HepG2 (cell line): Measurements from ENCODE around the gene RBM12. TPM values are rescaled to one million over a fixed set of nuclear protein-coding genes. Genes with fewer than 3 reads are reported as not detected.

Source experiments
- AHDC1 ChIP-seq: sonication (generic); formaldehyde crosslinking; IDR thresholded peaks from 2 replicates; pipeline ENCODE4 v1.5.1; 2020; ENCODE audit warnings: mild to moderate bottlenecking, missing genetic modification reagents, borderline replicate concordance
- CREM ChIP-seq, 2 experiments: sonication (generic) in 1 of 2; formaldehyde crosslinking in 1 of 2; IDR thresholded peaks; 2 replicates each; pipeline versions ENCODE4 v1.4.0 to v1.6.1; 2016 to 2020; ENCODE audit warnings: antibody characterized with exemption in 1 of 2, mild to moderate bottlenecking in 1 of 2, missing genetic modification reagents in 1 of 2
- KMT2A ChIP-seq: sonication (generic); formaldehyde crosslinking; IDR thresholded peaks from 2 replicates; pipeline ENCODE4 v1.4.0; 2020; ENCODE audit warnings: missing genetic modification reagents
- MXD3 ChIP-seq: IDR thresholded peaks from 2 replicates; pipeline ENCODE4 v1.6.1; 2016; ENCODE audit warnings: mild to moderate bottlenecking, missing biosample characterization, missing genetic modification reagents
- MZF1 ChIP-seq: sonication (generic); formaldehyde crosslinking; IDR thresholded peaks from 2 replicates; pipeline ENCODE4 v1.8.1; 2023; ENCODE audit warnings: mild to moderate bottlenecking, missing genetic modification reagents, borderline replicate concordance
- PAX8 ChIP-seq: sonication (generic); formaldehyde crosslinking; IDR thresholded peaks from 2 replicates; pipeline ENCODE4 v1.8.0; 2022; ENCODE audit warnings: mild to moderate bottlenecking, missing genetic modification reagents, borderline replicate concordance
- RBFOX2 ChIP-seq: fragments of 200-400 bp; formaldehyde crosslinking; IDR thresholded peaks from 2 replicates; pipeline ENCODE4 v1.6.1; 2017; ENCODE audit warnings: low read depth, mild to moderate bottlenecking, low read length
- RBM22 ChIP-seq: fragments of 200-400 bp; formaldehyde crosslinking; optimal IDR thresholded peaks from 2 replicates; pipeline ENCODE3; 2017; ENCODE audit warnings: mild to moderate bottlenecking, low read length, moderate library complexity
- SCMH1 ChIP-seq: sonication (generic); formaldehyde crosslinking; IDR thresholded peaks from 2 replicates; pipeline ENCODE4 v1.9.0; 2021; ENCODE audit warnings: missing genetic modification reagents, mild to moderate bottlenecking, borderline replicate concordance
- ZEB1 ChIP-seq: IDR thresholded peaks from 2 replicates; pipeline ENCODE4 v1.6.1; 2012; ENCODE audit warnings: mild to moderate bottlenecking, low read depth, inconsistent platforms; ENCODE audit not compliant: insufficient replicate concordance
- ZNF232 ChIP-seq: sonication (generic); formaldehyde crosslinking; IDR thresholded peaks from 2 replicates; pipeline ENCODE4 v1.4.0; 2020; ENCODE audit warnings: missing genetic modification reagents, borderline replicate concordance
- ZNF33B ChIP-seq: sonication (generic); formaldehyde crosslinking; IDR thresholded peaks from 2 replicates; pipeline ENCODE4 v1.5.1; 2020; ENCODE audit warnings: mild to moderate bottlenecking, missing genetic modification reagents
- ZNF772 ChIP-seq: sonication (generic); formaldehyde crosslinking; IDR thresholded peaks from 2 replicates; pipeline ENCODE4 v1.5.0; 2020; ENCODE audit warnings: mild to moderate bottlenecking, missing genetic modification reagents
- polyA plus RNA-seq, 8 experiments: library from polyadenylated mRNA; depleted of rRNA in 3 of 8; stranded (reverse) in 7 of 8; unstranded in 1 of 8; fragments of >200 nt; fragmentation: Illumina TruSeq in 4 of 8; extraction: Trizol in 4 of 8; gene quantifications; 2 replicates each; pipeline versions ENCODE4 v1.2.1 to v1.2.3, GENCODE V29; 2011 to 2016; ENCODE audit warnings: low read depth in 4 of 8, missing spikeins in 1 of 8, mixed read lengths in 1 of 8; ENCODE audit not compliant: insufficient read depth in 1 of 8
- total RNA-seq, 5 experiments: library from RNA; depleted of rRNA; stranded (reverse); fragments of >200 nt; fragmentation: Illumina TruSeq; extraction: Trizol; gene quantifications; 2 replicates each; pipeline ENCODE4 v1.2.3, GENCODE V29; 2016; ENCODE audit warnings: low read depth in 1 of 5
- TF ChIP-seq, protein P1 (sequence below): sonication (generic); formaldehyde crosslinking; IDR thresholded peaks from 2 replicates; pipeline ENCODE4 v1.8.1; 2023; ENCODE audit warnings: mild to moderate bottlenecking, inconsistent platforms, moderate library complexity, missing genetic modification reagents, borderline replicate concordance
- TF ChIP-seq, protein P2 (sequence below): IDR thresholded peaks from 2 replicates; pipeline ENCODE4 v1.6.1; 2016; ENCODE audit warnings: missing genetic modification reagents, missing compliant biosample characterization
- TF ChIP-seq, protein P3 (sequence below): sonication (generic); formaldehyde crosslinking; IDR thresholded peaks from 2 replicates; pipeline ENCODE4 v1.4.0; 2020; ENCODE audit warnings: missing genetic modification reagents

RBM12 gene
- total and polyA plus RNA-seq, 2 of the 13 experiments (the other 11 are each of a cell fraction or from before 2014, with no cell fraction given) = 97.9 to 104 TPM

DNA sequence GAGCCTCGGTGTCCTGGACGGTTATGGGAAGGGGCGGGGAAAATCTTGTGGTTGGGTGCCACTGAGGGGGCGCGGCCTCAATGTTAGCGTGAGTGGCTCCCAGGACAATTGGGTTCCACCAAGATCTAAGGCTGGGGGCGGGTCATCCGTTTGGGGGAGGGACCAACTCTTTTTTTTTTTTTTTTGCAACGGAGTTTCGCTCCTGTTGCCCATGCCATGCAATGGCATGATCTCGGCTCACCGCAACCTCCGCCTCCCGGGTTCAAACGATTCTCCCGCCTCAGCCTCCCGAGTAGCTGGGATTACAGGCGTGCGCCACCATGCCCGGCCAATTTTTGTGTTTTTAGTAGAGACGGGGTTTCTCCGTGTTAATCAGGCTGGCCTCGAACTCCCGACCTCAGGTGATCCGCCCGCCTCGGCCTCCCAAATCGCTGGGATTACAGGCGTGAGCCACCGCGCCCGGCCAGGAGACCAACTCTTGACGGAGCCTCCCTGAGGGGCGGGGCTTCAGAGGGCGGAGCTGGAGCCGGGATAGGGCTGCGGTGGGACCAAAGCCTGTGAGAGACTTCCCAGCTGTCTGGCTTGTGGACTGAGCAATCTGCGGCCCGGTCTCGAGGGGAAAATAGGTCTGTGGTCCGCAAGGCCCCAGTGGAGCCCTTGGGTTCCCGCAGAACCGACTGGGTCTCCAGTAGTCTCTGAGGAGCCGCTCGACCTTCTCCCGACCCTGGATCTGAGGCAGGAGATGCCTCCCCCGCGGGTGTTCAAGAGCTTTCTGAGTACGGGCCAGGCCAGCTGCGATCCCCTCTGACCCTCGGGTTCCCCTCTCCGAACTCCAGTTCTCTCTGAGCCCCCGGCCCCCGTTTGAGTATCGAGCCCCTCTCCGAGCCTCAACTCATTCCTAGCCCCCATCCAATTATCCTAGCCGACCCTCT lies 48.0 kb downstream of the RBM12 start (continued):
- TF ChIP-seq AHDC1 (no peak; the same call in 1 of the 2 replicates), SCMH1 (CRISPR knock-in tag) (no peak), ZNF772 (peak; percentile 96), MZF1 (CRISPR knock-in tag) (no peak), ZEB1 (no peak), RBFOX2 (peak; percentile 80), ZNF232 (CRISPR knock-in tag) (peak; percentile 69), KMT2A (no peak; the same call in 1 of the 2 replicates), RBM22 (no peak), MXD3 (CRISPR knock-in tag) (peak; percentile 86), PAX8 (0 out of 2 replicates have a peak, but pooled peaks have one; percentile 94), ZNF33B (CRISPR knock-in tag) (peak; percentile 96; the same call in 1 of the 2 replicates), CREM (IDR thresholded peaks at IDR 0.05) (peak; percentile 52), CREM (CRISPR knock-in tag; IDR thresholded peaks at IDR 0.05) (no peak)
- TF ChIP-seq, protein P1, sequence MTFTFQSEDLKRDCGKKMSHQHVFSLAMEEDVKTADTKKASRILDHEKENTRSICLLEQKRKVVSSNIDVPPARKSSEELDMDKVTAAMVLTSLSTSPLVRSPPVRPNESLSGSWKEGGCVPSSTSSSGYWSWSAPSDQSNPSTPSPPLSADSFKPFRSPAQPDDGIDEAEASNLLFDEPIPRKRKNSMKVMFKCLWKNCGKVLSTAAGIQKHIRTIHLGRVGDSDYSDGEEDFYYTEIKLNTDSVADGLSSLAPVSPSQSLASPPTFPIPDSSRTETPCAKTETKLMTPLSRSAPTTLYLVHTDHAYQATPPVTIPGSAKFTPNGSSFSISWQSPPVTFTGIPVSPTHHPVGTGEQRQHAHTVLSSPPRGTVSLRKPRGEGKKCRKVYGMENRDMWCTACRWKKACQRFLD = no peak; the same call in 1 of the 2 replicates
- TF ChIP-seq, protein P2, sequence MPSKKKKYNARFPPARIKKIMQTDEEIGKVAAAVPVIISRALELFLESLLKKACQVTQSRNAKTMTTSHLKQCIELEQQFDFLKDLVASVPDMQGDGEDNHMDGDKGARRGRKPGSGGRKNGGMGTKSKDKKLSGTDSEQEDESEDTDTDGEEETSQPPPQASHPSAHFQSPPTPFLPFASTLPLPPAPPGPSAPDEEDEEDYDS (CRISPR knock-in tag) = peak; percentile 97
- TF ChIP-seq, protein P3, sequence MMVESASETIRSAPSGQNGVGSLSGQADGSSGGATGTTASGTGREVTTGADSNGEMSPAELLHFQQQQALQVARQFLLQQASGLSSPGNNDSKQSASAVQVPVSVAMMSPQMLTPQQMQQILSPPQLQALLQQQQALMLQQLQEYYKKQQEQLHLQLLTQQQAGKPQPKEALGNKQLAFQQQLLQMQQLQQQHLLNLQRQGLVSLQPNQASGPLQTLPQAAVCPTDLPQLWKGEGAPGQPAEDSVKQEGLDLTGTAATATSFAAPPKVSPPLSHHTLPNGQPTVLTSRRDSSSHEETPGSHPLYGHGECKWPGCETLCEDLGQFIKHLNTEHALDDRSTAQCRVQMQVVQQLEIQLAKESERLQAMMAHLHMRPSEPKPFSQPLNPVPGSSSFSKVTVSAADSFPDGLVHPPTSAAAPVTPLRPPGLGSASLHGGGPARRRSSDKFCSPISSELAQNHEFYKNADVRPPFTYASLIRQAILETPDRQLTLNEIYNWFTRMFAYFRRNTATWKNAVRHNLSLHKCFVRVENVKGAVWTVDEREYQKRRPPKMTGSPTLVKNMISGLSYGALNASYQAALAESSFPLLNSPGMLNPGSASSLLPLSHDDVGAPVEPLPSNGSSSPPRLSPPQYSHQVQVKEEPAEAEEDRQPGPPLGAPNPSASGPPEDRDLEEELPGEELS (CRISPR knock-in tag) = no peak; the same call in 1 of the 2 replicates
